Psoas muscle (tissue), 8 donors: ENCODE data around the gene KCNH6. TPM values are rescaled to one million over a fixed set of nuclear protein-coding genes. Genes with fewer than 3 reads are reported as not detected.

ENCODE experiments used
- ATAC-seq, 4 donors: fragments of 200-7000 bp; cut with Tn5 transposase; one replicate each; pipeline ENCODE4 v1.9.1; 2020; ENCODE audit warnings: moderate library complexity in 3 of 4, mild to moderate bottlenecking in 2 of 4
- DNase-seq, 2 donors: peaks; one replicate each; pipeline ENCODE4 v3.0.0-alpha.2; 2020
- H3K27ac ChIP-seq: fragments of 200-600 bp; one replicate; pipeline ENCODE4 v1.8.0; 2022
- H3K27me3 ChIP-seq, 3 donors: fragments of 200-600 bp in 1 of 3; one replicate each; pipeline versions ENCODE4 v1.6.1 to v1.8.0; 2013 to 2022; ENCODE audit warnings: low read length in 2 of 3, mild to moderate bottlenecking in 2 of 3, moderate library complexity in 1 of 3; ENCODE audit not compliant: insufficient read depth in 3 of 3
- H3K36me3 ChIP-seq, 2 donors: fragments of 200-600 bp in 1 of 2; one replicate each; pipeline versions ENCODE4 v1.6.1 to v1.8.0; 2013 to 2022; ENCODE audit warnings: low read depth in 1 of 2, mild to moderate bottlenecking in 1 of 2, moderate library complexity in 1 of 2; ENCODE audit not compliant: insufficient read depth in 1 of 2
- H3K4me1 ChIP-seq: fragments of 200-600 bp; one replicate; pipeline ENCODE4 v1.8.0; 2022
- H3K4me3 ChIP-seq: fragments of 200-600 bp; one replicate; pipeline ENCODE4 v1.8.0; 2022; ENCODE audit warnings: mild to moderate bottlenecking
- H3K9me3 ChIP-seq: fragments of 200-600 bp; one replicate; pipeline ENCODE4 v1.8.0; 2022
- WGBS, 3 donors: extraction: QIAGEN DNeasy Blood & Tissue Kit; methylation state at CpG; one replicate each; pipeline versions ENCODE4 v1.1.6 to v1.1.7; 2013; 5-methylcytosine and 5-hydroxymethylcytosine counted together
- intact Hi-C, 2 donors: fragments of 100-400 bp; cut with DNase I; formaldehyde crosslinking; loops; one replicate each; pipeline versions ENCODE4 v1.11.0 to v1.14.2; 2022
- polyA plus RNA-seq, 3 donors: library from polyadenylated mRNA; stranded (reverse); fragments of 200-250 nt; gene quantifications; one replicate each; pipeline ENCODE4 v1.2.3, GENCODE V29; 2013
- total RNA-seq, 4 donors: library from RNA; stranded (reverse); fragmentation: NEBNext Ultra II Directional in 2 of 4; extraction: Animal tissue kit (Norgen Biotek cat#: 25700) in 2 of 4; gene quantifications; one replicate each; pipeline versions ENCODE4 v1.2.1 to v1.2.4, GENCODE V29; 2021 to 2023
- TF ChIP-seq, protein P1 (sequence below): fragments of 200-600 bp; IDR thresholded peaks from one replicate; pipeline ENCODE4 v1.8.0; 2022; ENCODE audit warnings: antibody characterized with exemption
- donor health status: healthy with polysubstance abuse.
- donor health status: DM: no; HTN: no; CAD: no; lungs with moderate emphysema.
- donor health status: Bipolar disorder and iron deficiency.
- donor health status: healthy.
- donor health status: DM: yes; HTN: yes; CAD: no.
- donor health status: DM: no; HTN: no; CAD: no.
- donor health status: DM: no; HTN: no; CAD: no.
- donor health status: DM: yes; HTN: yes; CAD: no.

The KCNH6 gene
- total and polyA plus RNA-seq, 7 donors, result not detected

- no peaks in the 10 kb centered on the region for H3K36me3 ChIP-seq
- no peak overlapping the region for H3K4me3 ChIP-seq
- H3K27ac ChIP-seq, result no peak overlapping the region
- WGBS, 3 donors, result 83 to 84% (median 84%) methylated on average over 3 of the region's 3 CpGs
- DNase-seq (no peak), ATAC-seq (no peak)
- intact Hi-C loops, result no loop called here
- H3K4me1 ChIP-seq, result no peaks in the 10 kb centered on the region
- H3K27me3 ChIP-seq, result peaks cover 0 to 5% (median under 1%) of the 10 kb centered on the region in 3 donors
- TF ChIP-seq, protein P1, sequence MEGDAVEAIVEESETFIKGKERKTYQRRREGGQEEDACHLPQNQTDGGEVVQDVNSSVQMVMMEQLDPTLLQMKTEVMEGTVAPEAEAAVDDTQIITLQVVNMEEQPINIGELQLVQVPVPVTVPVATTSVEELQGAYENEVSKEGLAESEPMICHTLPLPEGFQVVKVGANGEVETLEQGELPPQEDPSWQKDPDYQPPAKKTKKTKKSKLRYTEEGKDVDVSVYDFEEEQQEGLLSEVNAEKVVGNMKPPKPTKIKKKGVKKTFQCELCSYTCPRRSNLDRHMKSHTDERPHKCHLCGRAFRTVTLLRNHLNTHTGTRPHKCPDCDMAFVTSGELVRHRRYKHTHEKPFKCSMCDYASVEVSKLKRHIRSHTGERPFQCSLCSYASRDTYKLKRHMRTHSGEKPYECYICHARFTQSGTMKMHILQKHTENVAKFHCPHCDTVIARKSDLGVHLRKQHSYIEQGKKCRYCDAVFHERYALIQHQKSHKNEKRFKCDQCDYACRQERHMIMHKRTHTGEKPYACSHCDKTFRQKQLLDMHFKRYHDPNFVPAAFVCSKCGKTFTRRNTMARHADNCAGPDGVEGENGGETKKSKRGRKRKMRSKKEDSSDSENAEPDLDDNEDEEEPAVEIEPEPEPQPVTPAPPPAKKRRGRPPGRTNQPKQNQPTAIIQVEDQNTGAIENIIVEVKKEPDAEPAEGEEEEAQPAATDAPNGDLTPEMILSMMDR, result no peak
- no peaks in the 10 kb centered on the region for H3K9me3 ChIP-seq
These were observed 10.8 kb upstream of the KCNH6 start for GRCh38 chr17:63512388-63512787.

DNA sequence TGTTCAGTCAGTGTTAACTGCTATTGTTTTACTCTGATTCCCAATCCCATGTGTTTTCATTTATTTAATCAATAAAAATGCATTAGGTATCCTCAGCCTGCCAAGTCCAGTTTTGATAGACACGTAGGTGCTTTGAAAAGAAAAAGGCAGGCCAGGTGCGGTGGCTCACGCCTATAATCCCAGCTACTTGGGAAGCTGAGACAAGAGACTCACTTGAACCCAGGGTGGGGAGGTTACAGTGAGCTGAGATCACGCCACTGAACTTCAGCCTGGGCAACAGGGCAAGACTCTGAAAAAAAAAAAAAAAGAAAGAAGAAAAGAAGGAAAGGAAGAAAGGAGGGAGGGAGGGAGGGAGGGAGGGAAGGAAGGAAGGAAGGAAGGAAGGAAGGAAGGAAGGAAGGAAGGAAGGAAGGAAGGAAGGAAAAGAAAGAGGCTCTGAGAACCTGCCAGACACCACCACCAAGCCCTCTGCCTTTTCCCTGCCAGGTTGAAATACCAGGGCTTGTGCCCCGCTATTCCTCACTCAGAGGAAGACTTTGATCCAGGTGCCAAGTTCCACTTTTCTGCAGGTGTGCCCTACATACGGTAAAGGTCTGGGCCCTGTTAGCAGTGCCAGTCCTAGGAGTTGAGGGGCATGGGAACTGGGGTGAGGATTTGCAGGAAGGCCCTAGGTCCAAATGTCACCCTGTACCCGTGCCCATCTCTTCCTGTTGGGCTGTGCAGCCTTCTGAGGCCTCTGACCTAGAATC, 10.1 kb upstream of the KCNH6 start:
- ATAC-seq (no peak), DNase-seq (no peak)
- no peak overlapping the region for H3K27ac ChIP-seq
- H3K4me3 ChIP-seq, result no peak overlapping the region
- TF ChIP-seq, protein P1, result no peak
- 68 to 74% (median 72%) methylated on average over 7 of the region's 7 CpGs for whole genome bisulfite sequencing, 3 donors
- no peaks in the 10 kb centered on the region for H3K4me1 ChIP-seq
- H3K9me3 ChIP-seq, result no peaks in the 10 kb centered on the region
- no peaks in the 10 kb centered on the region for H3K36me3 ChIP-seq
- peaks cover 0 to 5% (median 3%) of the 10 kb centered on the region in 3 donors for H3K27me3 ChIP-seq
- intact Hi-C loops, result no loop called here

DNA sequence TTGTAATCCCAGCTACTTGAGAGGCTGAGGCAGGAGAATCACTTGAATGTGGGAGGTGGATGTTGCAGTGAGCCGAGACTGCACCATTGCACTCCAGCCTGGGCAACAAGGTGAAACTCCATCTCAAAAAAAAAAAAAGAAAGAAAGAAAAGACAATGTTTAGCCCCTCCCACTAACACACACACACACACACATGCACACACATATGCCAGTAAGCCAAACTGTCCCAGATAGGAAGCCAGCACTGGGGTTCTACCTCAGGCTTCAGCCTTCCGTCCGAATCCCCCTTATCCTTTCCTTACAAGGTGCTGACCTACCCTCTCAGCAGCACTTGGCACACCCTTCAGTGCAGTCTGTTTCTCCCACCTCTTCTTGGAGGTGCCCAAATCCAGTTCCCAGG, 8.7 kb upstream of the KCNH6 start:
- no peaks in the 10 kb centered on the region for H3K9me3 ChIP-seq
- no peak overlapping the region for H3K27ac ChIP-seq
- no peak for ATAC-seq
- H3K27me3 ChIP-seq, result peaks cover 0 to 5% (median 3%) of the 10 kb centered on the region in 3 donors
- no peaks in the 10 kb centered on the region for H3K36me3 ChIP-seq
- H3K4me3 ChIP-seq, result no peak overlapping the region
- no peaks in the 10 kb centered on the region for H3K4me1 ChIP-seq
- intact Hi-C loops, result no loop called here
- TF ChIP-seq, protein P1, result no peak
- 82 to 84% (median 82%) methylated on average over 3 of the region's 3 CpGs for WGBS, 3 donors
- no peak for DNase-seq

- Histone ChIP-seq H3K4me1 (no peaks in the 10 kb centered on the region), H3K9me3 (no peaks in the 10 kb centered on the region), H3K27me3 (peaks cover 0 to 5% (median 3%) of the 10 kb centered on the region in 3 donors), H3K27ac (no peak overlapping the region), H3K36me3 (no peaks in the 10 kb centered on the region), H3K4me3 (no peak overlapping the region)
- TF ChIP-seq, protein P1, result no peak
- intact Hi-C loops, result no loop called here
- no peak for DNase-seq
- 74 to 95% (median 86%) methylated on average over 2 of the region's 2 CpGs for WGBS, 3 donors
- no peak for ATAC-seq
These were observed 8.2 kb upstream of the KCNH6 start for GRCh38 chr17:63514974-63515373.

DNA sequence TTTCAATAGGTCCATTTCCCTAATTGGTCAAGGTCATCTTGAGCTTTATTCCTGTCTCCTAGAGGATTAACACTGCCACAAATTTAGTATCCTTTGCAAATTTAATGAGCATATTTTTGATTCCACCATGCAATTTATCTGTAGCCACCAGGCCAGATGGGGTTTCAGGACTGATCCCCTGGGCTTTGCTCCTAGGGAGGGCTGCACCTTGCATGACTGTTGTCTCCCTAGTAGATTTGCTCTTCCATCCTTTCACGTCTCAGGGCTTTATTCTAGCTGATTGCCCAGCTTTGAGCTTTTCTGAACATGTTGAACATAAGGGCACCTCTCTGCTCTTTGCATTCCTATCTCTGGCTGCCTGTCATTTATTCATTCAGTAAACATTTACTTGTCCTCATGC, 7.7 kb upstream of the KCNH6 start:
- H3K36me3 ChIP-seq, result no peaks in the 10 kb centered on the region
- H3K9me3 ChIP-seq, result no peaks in the 10 kb centered on the region
- ATAC-seq (no peak), DNase-seq (no peak)
- H3K4me1 ChIP-seq, result no peaks in the 10 kb centered on the region
- peaks cover 0 to 5% (median 3%) of the 10 kb centered on the region in 3 donors for H3K27me3 ChIP-seq
- no peak overlapping the region for H3K27ac ChIP-seq
- intact Hi-C loops, result no loop called here
- TF ChIP-seq, protein P1, result no peak
- H3K4me3 ChIP-seq, result no peak overlapping the region
- WGBS, 3 donors, result 46 to 55% (median 52%) methylated on average over 1 of the region's 1 CpG
